GM10847 (cell line): ENCODE measurements around the gene PARVG.

Experiments
- POLR2A ChIP-seq: IDR thresholded peaks from 2 replicates; pipeline ENCODE4 v1.6.1; 2011; ENCODE audit not compliant: insufficient read length; ENCODE audit errors: extremely low read depth

The PARVG gene

DNA sequence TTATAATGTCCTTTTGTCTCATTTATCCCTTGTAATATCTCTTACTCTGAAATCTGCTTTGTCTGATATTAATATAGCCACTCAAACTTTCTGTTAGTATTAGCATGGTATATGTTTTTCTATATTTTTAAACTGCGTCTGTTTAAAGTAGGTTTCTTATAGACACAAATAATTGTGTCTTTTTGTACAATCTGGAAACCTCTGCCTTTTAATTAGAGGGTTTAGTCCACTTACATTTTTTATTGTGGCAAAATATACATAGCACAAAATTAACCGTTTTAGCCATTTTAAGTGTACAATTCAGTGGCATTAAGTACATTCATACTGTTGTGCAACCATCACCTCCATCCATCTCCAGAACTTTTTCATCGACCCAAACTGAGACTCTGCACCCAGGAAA lies 28.6 kb downstream of the PARVG start:
- no peak for TF ChIP-seq POLR2A

GRCh38 chr22:44210722-44211121 lies 30.0 kb downstream of the PARVG start:
- TF ChIP-seq POLR2A, result no peak

GRCh38 chr22:44211256-44211945 lies 30.7 kb downstream of the PARVG start:
- TF ChIP-seq POLR2A, result no peak

GRCh38 chr22:44211946-44212930 lies 31.5 kb downstream of the PARVG start:
- TF ChIP-seq POLR2A, result no peak

GRCh38 chr22:44212936-44213335 lies 32.2 kb downstream of the PARVG start:
- no peak for TF ChIP-seq POLR2A

DNA sequence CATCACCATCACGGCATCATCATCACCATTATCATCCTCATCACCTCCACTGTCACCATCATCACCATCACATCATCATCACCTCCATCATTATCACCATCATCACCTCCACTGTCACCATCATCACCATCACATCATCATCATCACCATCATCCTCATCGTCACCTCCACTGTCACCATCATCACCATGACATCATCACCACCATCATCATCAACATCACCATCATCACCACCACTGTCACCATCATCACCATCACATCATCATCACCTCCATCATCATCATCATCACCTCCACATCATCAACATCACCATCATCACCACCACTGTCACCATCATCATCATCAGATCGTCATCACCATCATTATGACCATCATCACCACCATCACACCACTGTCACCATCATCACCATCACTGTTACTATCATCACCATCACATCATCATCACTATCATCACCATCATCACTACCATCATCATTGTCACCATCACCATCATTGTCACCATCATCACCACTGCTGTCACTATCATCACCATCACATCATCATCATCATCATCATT lies 32.8 kb downstream of the PARVG start:
- no peak for TF ChIP-seq POLR2A

- TF ChIP-seq POLR2A, result no peak
These were observed 33.5 kb downstream of the PARVG start for GRCh38 chr22:44214187-44214586.

DNA sequence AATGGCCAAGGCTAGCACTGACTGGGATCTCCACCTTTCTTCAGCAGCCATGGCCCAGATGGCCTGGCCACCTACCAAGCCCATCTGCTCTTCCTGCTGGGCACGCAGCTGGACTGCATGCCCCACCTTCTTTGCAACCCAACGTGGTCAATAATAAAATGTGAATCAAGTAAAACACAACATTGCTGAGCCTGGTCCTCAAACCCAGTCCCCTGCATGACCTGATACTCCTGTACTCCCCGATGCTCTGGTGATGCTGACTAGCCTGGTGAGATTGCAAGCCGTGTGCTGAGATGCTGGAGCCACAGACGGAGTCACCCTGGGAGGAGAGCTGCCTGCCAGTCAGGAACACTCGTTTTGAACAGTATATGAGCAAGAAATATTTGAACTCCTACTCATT lies 34.0 kb downstream of the PARVG start:
- TF ChIP-seq POLR2A, result no peak

- no peak for TF ChIP-seq POLR2A
These were observed 34.6 kb downstream of the PARVG start for GRCh38 chr22:44215287-44215686.

DNA sequence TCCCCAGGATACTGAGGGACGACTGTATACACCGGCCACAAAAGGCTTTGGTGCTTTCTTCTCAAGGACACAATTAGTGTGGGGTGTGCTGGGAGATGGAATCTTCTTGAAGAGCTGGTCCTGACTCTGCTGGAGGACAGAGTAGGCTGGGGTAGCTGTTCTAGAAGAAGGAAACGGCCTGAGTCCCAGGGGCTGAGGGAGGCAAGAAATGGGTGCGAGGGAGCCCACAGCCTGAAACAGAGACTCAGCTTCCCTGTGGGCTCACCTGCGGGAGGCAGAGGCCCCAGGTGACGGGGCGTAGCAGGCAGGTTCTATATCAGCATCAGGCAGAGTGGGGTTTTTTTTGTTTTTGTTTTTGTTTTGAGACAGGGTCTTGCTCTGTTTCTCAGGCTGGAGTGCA lies 36.6 kb downstream of the PARVG start:
- TF ChIP-seq POLR2A, result no peak

GRCh38 chr22:44218071-44218470 lies 37.3 kb downstream of the PARVG start:
- no peak for TF ChIP-seq POLR2A

DNA sequence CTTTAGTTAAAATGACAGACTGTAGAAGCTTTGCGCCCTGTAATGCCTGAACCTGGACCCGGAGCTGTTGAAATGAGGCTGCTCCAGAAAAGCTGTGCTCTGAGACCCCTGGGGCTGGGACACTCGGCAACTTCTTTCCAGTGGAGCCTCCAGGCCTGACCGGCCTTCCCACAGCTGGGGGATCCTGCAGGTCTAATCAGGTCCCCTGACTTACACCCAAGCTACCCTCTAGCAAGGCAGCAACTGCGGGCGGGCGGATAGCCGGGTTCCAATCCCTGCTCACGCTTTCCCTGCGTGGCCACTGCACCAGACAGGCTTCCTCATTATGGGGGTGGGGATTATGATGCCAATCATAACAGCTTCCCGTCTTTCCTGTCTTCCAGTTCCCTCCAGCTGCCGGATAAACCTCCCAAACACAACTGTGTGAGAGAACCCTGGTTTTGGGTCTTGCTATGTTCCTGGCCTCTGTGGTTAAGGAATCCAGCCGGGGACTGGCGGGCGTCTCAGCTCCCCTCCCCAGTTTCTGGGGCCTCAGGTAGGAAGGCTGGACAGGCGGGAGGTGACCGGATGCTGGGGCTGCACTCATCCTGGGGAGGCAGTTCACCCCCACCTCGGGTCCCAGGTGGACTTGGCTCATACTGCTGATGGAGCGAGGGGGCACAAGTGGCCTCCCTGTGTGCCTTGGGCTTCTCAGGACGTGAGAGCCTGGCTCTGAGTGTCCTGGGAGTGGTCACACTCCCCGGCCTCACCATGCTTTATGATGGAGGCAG lies 38.6 kb downstream of the PARVG start:
- no peak for TF ChIP-seq POLR2A

DNA sequence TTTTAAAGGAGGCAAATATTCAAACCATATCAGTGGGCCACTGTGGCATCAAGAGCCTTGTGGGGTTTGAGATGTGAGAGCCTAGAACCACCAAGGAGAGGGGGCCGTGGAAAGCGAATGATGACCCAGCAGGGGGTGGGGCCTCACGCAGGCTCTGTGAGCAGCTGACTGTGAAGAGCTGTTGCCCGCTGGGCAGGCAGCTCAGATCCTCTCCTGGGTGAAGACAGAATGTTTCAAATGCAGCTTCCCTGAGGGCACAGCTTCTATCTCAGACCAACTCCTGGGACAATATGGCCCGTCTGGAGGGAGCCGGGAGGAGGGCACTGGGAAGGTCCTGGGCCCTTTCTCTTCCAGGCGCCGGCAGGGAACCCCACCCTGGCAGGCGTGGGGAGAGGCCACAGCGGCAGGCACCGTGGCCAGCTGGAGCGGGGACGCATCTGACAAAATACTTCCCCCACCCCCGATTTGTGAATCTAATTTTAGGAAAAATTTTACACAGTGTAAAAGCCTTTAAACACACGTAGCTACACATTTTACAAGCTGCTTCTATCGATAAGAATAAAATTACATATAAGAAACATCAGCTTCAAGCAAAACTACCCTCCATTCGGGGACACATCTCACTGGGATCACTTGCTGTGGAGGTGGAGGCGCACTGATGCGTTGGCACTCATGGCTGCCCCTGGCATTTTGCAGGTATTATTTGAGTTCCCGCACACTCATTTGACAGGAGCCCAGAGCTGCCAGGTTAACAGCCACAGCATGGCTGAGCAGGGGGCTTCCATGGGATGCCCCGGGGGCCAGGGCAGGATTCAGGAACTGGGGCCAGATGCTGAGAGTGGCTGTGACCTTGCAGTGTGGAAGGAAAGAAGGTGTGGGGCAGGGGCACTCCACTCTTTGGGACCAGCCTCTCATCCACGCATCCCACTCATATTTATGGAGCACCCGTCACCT lies 40.3 kb downstream of the PARVG start:
- no peak for TF ChIP-seq POLR2A
